Transverse colon (tissue), 4 donors: ENCODE measurements around the gene GADD45A. TPM values are rescaled to one million over a fixed set of nuclear protein-coding genes. Genes with fewer than 3 reads are reported as not detected.
A peak's percentile ranks its signal among the peaks of the same experiment; 100 is the strongest.

ENCODE experiments used
- DNase-seq: peaks from one replicate; pipeline ENCODE4 v3.0.0-alpha.2; 2019
- H3K27ac ChIP-seq, 4 donors: fragments of 200-600 bp; sonication (generic); 2 replicates each; pipeline ENCODE4 v1.5.1; 2016 to 2018; ENCODE audit warnings: inconsistent platforms in 4 of 4
- H3K27me3 ChIP-seq: fragments of 200-600 bp; sonication (generic); 2 replicates; pipeline ENCODE4 v1.5.1; 2017; ENCODE audit warnings: inconsistent platforms
- H3K36me3 ChIP-seq, 4 donors: fragments of 200-600 bp; sonication (generic); 2 replicates each; pipeline ENCODE4 v1.5.1; 2017 to 2019; ENCODE audit warnings: inconsistent platforms in 4 of 4
- H3K4me1 ChIP-seq, 4 donors: fragments of 200-600 bp; sonication (generic); 2 replicates each; pipeline ENCODE4 v1.5.1; 2017 to 2020; ENCODE audit warnings: inconsistent platforms in 4 of 4
- H3K4me3 ChIP-seq, 4 donors: fragments of 200-600 bp; sonication (generic); 1 replicate in 1 of 4; 2 replicates in 3 of 4; pipeline versions ENCODE4 v1.5.1 to v1.6.1; 2017 to 2019; ENCODE audit warnings: inconsistent platforms in 4 of 4
- H3K9me3 ChIP-seq, 2 donors: fragments of 200-600 bp; sonication (generic); 2 replicates each; pipeline ENCODE4 v1.5.1; 2017 to 2019; ENCODE audit warnings: inconsistent platforms in 2 of 2
- CTCF ChIP-seq, 5 experiments: fragments of 200-600 bp in 3 of 5; fragments of 450-650 bp in 2 of 5; sonication (generic) in 3 of 5; IDR thresholded peaks; 1 replicate in 2 of 5; 2 replicates in 3 of 5; pipeline ENCODE4 v1.5.1; 2016 to 2017; ENCODE audit warnings: antibody characterized with exemption in 5 of 5, inconsistent platforms in 3 of 5, mild to moderate bottlenecking in 2 of 5, moderate library complexity in 1 of 5
- EP300 ChIP-seq: sonication (generic); formaldehyde crosslinking; IDR thresholded peaks from one replicate; pipeline ENCODE4 v1.6.1; 2017; ENCODE audit warnings: antibody characterized with exemption, low read depth
- POLR2A ChIP-seq: fragments of 450-650 bp; IDR thresholded peaks from one replicate; pipeline ENCODE4 v1.6.1; 2016; ENCODE audit warnings: antibody characterized with exemption, mild to moderate bottlenecking, moderate library complexity
- POLR2AphosphoS5 ChIP-seq, 3 donors: sonication (generic); formaldehyde crosslinking; IDR thresholded peaks; one replicate each; pipeline ENCODE4 v1.6.1; 2016; ENCODE audit warnings: antibody characterized with exemption in 3 of 3
- WGBS, 2 donors: methylation state at CpG; one replicate each; pipeline ENCODE4 v1.1.5; 2018; ENCODE audit warnings: low coverage in 1 of 2; 5-methylcytosine and 5-hydroxymethylcytosine counted together
- in situ Hi-C, 4 donors: fragments of 200-750 bp; cut with MboI; loops; one replicate each; pipeline versions ENCODE4 v1.15.0 to v1.15.1; 2017; ENCODE audit warnings: low sequenced_read_pairs in 3 of 4, low pct_ligation_motif_present in 1 of 4, low pct_unique_long_range_greater_than_20kb in 1 of 4
- intact Hi-C: fragments of 100-400 bp; cut with DNase I; formaldehyde crosslinking; loops from one replicate; pipeline ENCODE4 v1.15.1; 2023; ENCODE audit warnings: low total_unique reads
- total RNA-seq, 4 donors: library from RNA; depleted of rRNA; stranded (reverse); fragments of >200 nt; gene quantifications; one replicate each; pipeline ENCODE4 v1.1.0, GENCODE V29; 2016

The GADD45A gene
- total RNA-seq, 4 donors from 2014 or later, result 2.0 to 79.7 (median 69.9) TPM

- Histone ChIP-seq H3K27ac (no peak overlapping the region), H3K36me3 (no peaks in the 10 kb centered on the region), H3K4me3 (no peak overlapping the region), H3K27me3 (no peaks in the 10 kb centered on the region), H3K4me1 (peaks cover 12 to 36% (median 20%) of the 10 kb centered on the region in 4 donors), H3K9me3 (no peaks in the 10 kb centered on the region)
- WGBS, 2 donors, result 93 to 100% methylated on average over 2 to 3 of the region's 3 CpGs
- no peak for DNase-seq
- in situ Hi-C loops (no loop called here), intact Hi-C loops (loop anchor here (10.0 kb wide), 1 partner anchor 70 kb away; no protein-coding TSS in a partner anchor)
- no peak for TF ChIP-seq POLR2A
- TF ChIP-seq EP300, result no peak
- no peak for TF ChIP-seq POLR2AphosphoS5 (IDR thresholded peaks at IDR 0.05)
- TF ChIP-seq CTCF (IDR thresholded peaks at IDR 0.05), result no peak
These were observed 40.4 kb upstream of the GADD45A start for GRCh38 chr1:67644566-67644965.

GRCh38 chr1:67645495-67646144 lies 39.4 kb upstream of the GADD45A start:
- peaks cover 12 to 36% (median 20%) of the 10 kb centered on the region in 4 donors for H3K4me1 ChIP-seq
- WGBS, 2 donors, result 39 to 40% methylated on average over 3 of the region's 3 CpGs
- no peak overlapping the region for H3K4me3 ChIP-seq
- TF ChIP-seq POLR2A (no peak), EP300 (no peak), POLR2AphosphoS5 (IDR thresholded peaks at IDR 0.05) (no peak), CTCF (IDR thresholded peaks at IDR 0.05) (no peak)
- peak; percentile 62 for DNase-seq
- no peaks in the 10 kb centered on the region for H3K36me3 ChIP-seq
- H3K27me3 ChIP-seq, result no peaks in the 10 kb centered on the region
- in situ Hi-C loops (no loop called here), intact Hi-C loops (loop anchor here (10.0 kb wide), 1 partner anchor 71 kb away; no protein-coding TSS in a partner anchor)
- H3K9me3 ChIP-seq, result no peaks in the 10 kb centered on the region
- H3K27ac ChIP-seq, result peak overlapping the region; percentile 39 to 61 (median 58)

GRCh38 chr1:67646145-67647035 lies 38.6 kb upstream of the GADD45A start:
- TF ChIP-seq POLR2AphosphoS5 (IDR thresholded peaks at IDR 0.05), result no peak
- TF ChIP-seq EP300, result no peak
- TF ChIP-seq CTCF (IDR thresholded peaks at IDR 0.05), result no peak
- TF ChIP-seq POLR2A, result no peak
- H3K4me1 ChIP-seq, result peaks cover 12 to 36% (median 20%) of the 10 kb centered on the region in 4 donors
- no peaks in the 10 kb centered on the region for H3K9me3 ChIP-seq
- intact Hi-C loops (loop anchor here (10.0 kb wide), 1 partner anchor 72 kb away; no protein-coding TSS in a partner anchor), in situ Hi-C loops (no loop called here)
- no peak overlapping the region for H3K4me3 ChIP-seq
- H3K27ac ChIP-seq, result peak overlapping the region; percentile 38 to 61 (median 58)
- WGBS, 2 donors, result 64 to 74% methylated on average over 1 to 3 of the region's 3 CpGs
- no peaks in the 10 kb centered on the region for H3K36me3 ChIP-seq
- DNase-seq, result no peak
- H3K27me3 ChIP-seq, result no peaks in the 10 kb centered on the region
